ENCODE results near the gene FUT8. TPM values are rescaled to one million over a fixed set of nuclear protein-coding genes. Genes with fewer than 3 reads are reported as not detected.
A peak's percentile ranks its signal among the peaks of the same experiment; 100 is the strongest.
"Not testable (repeated sequence)": the region's sequence is repeated elsewhere in the genome, so short reads cannot be mapped to it uniquely, and the experiment has no call there.

Gene FUT8
- total RNA-seq, 2 donors from 2014 or later, result 50.3 to 89.9 TPM

DNA sequence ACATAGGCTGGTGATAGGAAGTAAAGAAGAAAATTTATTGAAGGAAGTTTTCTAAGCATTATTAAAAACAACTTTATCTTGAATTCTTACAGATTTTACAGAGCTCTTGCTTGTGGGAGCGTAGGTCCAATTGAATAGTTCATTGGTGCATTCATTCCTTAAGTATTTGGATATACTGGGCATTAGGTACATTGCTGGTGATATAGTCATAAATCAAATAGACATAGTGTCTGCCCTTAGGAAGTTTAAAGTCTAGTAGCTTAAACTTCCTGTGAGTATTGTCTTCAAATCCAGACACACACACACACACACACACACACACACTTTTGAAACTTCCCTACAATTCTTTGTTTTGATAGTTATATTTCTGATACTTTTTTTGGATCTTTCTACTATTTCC, 226.7 kb downstream of the FUT8 start:
- peaks cover 26% of the 10 kb centered on the region for H3K4me1 Mint-ChIP-seq
- H3K27me3 Mint-ChIP-seq, result no peaks in the 10 kb centered on the region
- no peaks in the 10 kb centered on the region for H3K9me3 Mint-ChIP-seq
- no peak overlapping the region for H3K27ac Mint-ChIP-seq
- H3K36me3 Mint-ChIP-seq (ENCODE audit: low read depth), result peaks cover 15% of the 10 kb centered on the region
- no peak for ATAC-seq (replicated peaks)
- H3K4me3 Mint-ChIP-seq, result no peak overlapping the region

- H3K4me3 Mint-ChIP-seq, result no peak overlapping the region
- no peak overlapping the region for H3K27ac Mint-ChIP-seq
- no peaks in the 10 kb centered on the region for H3K4me1 Mint-ChIP-seq
- no peaks in the 10 kb centered on the region for H3K9me3 Mint-ChIP-seq
- ATAC-seq (replicated peaks), result no peak
- H3K27me3 Mint-ChIP-seq, result no peaks in the 10 kb centered on the region
- H3K36me3 Mint-ChIP-seq (ENCODE audit: low read depth), result peaks cover 18% of the 10 kb centered on the region
Measured at GRCh38 chr14:65650826-65651225, 238.3 kb downstream of the FUT8 start.

- H3K27me3 Mint-ChIP-seq, result no peaks in the 10 kb centered on the region
- ATAC-seq (replicated peaks), result no peak
- no peak overlapping the region for H3K27ac Mint-ChIP-seq
- H3K36me3 Mint-ChIP-seq (ENCODE audit: low read depth), result peaks cover 15% of the 10 kb centered on the region
- H3K4me3 Mint-ChIP-seq, result no peak overlapping the region
- H3K4me1 Mint-ChIP-seq, result no peaks in the 10 kb centered on the region
- no peaks in the 10 kb centered on the region for H3K9me3 Mint-ChIP-seq
Measured at GRCh38 chr14:65656554-65656953, 244.0 kb downstream of the FUT8 start.

DNA sequence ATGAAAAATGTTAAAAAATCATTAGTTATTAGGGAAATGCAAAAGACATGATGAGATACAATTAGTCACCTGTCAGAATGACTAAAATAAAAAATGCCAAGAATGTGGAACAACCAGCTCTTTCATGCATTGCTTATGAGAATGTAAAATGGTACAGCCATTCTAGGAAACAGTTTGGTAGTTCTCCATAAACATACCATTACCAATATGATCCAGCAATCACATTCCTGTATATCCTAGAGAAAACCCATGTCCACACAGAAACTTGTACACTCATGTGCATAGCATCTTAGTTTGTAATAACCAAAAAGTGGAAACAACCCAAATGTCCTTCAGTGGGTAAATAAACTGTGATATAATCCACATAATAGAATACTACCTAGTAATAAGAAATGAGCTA, 245.7 kb downstream of the FUT8 start:
- H3K9me3 Mint-ChIP-seq, result no peaks in the 10 kb centered on the region
- no peak overlapping the region for H3K27ac Mint-ChIP-seq
- peaks cover 8% of the 10 kb centered on the region for H3K36me3 Mint-ChIP-seq (ENCODE audit: low read depth)
- no peak overlapping the region for H3K4me3 Mint-ChIP-seq
- no peak for ATAC-seq (replicated peaks)
- H3K27me3 Mint-ChIP-seq, result no peaks in the 10 kb centered on the region
- no peaks in the 10 kb centered on the region for H3K4me1 Mint-ChIP-seq

- H3K9me3 Mint-ChIP-seq, result no peaks in the 10 kb centered on the region
- no peak for ATAC-seq (replicated peaks)
- H3K36me3 Mint-ChIP-seq (ENCODE audit: low read depth), result peaks cover 8% of the 10 kb centered on the region
- H3K27ac Mint-ChIP-seq, result no peak overlapping the region
- H3K4me1 Mint-ChIP-seq, result no peaks in the 10 kb centered on the region
- no peaks in the 10 kb centered on the region for H3K27me3 Mint-ChIP-seq
- H3K4me3 Mint-ChIP-seq, result no peak overlapping the region
Measured at GRCh38 chr14:65661865-65662264, 249.3 kb downstream of the FUT8 start.

DNA sequence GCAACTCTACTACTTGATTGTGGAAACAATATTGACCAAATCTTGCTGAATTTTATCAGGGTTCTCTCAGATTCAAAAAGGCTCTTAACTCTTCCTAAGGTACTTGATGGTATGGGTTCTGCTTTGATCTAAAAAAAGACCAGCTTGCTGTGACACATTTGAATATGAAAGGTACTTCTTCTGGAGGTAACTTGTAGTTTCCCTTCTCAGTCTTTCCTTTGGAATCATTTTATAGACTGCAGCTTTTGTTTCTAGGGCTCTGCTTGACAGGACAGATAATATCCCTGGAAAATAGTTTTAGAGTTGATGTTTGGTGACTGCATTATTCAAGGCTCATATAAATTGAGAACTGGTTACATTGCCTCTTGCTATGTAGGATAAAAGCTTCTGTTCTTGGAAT, 251.9 kb downstream of the FUT8 start:
- Mint-ChIP-seq H3K4me3 (no peak overlapping the region), H3K27ac (no peak overlapping the region), H3K27me3 (no peaks in the 10 kb centered on the region), H3K9me3 (no peaks in the 10 kb centered on the region), H3K4me1 (no peaks in the 10 kb centered on the region), H3K36me3 (ENCODE audit: low read depth) (peaks cover 8% of the 10 kb centered on the region)
- no peak for ATAC-seq (replicated peaks)

GRCh38 chr14:65676361-65677014, 264.0 kb downstream of the FUT8 start:
- no peak for ATAC-seq (replicated peaks)
- Mint-ChIP-seq H3K4me1 (no peaks in the 10 kb centered on the region), H3K4me3 (no peak overlapping the region), H3K36me3 (ENCODE audit: low read depth) (peaks cover 12% of the 10 kb centered on the region), H3K27ac (peak overlapping the region; percentile 56), H3K27me3 (no peaks in the 10 kb centered on the region), H3K9me3 (no peaks in the 10 kb centered on the region)

- no peaks in the 10 kb centered on the region for H3K4me1 Mint-ChIP-seq
- no peak for ATAC-seq (replicated peaks)
- H3K27me3 Mint-ChIP-seq, result no peaks in the 10 kb centered on the region
- no peaks in the 10 kb centered on the region for H3K9me3 Mint-ChIP-seq
- no peak overlapping the region for H3K27ac Mint-ChIP-seq
- no peak overlapping the region for H3K4me3 Mint-ChIP-seq
- H3K36me3 Mint-ChIP-seq (ENCODE audit: low read depth), result peaks cover 7% of the 10 kb centered on the region
Measured at GRCh38 chr14:65685572-65685971, 273.0 kb downstream of the FUT8 start.

DNA sequence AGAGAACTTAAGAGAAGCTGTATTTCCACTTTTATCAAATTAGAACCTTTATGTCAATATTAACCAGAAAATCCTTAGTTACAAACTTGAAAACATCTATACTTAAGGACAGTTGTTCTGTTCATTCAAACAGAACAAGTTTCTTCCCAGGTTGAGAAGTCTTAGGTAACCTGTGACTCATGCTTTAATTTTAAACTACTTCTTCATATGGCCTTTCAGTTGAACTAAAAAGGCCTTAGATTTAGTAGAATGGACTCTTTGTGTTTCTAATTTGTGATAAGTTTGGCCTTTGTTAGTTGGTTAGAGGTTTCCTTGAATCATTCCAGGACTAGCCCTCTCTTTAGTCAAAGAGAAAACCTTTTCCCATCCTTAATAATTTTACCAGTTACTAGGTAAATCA, 274.2 kb downstream of the FUT8 start:
- Mint-ChIP-seq H3K36me3 (ENCODE audit: low read depth) (peaks cover 7% of the 10 kb centered on the region), H3K9me3 (no peaks in the 10 kb centered on the region), H3K4me1 (no peaks in the 10 kb centered on the region), H3K27ac (no peak overlapping the region), H3K4me3 (no peak overlapping the region), H3K27me3 (no peaks in the 10 kb centered on the region)
- ATAC-seq (replicated peaks), result no peak

DNA sequence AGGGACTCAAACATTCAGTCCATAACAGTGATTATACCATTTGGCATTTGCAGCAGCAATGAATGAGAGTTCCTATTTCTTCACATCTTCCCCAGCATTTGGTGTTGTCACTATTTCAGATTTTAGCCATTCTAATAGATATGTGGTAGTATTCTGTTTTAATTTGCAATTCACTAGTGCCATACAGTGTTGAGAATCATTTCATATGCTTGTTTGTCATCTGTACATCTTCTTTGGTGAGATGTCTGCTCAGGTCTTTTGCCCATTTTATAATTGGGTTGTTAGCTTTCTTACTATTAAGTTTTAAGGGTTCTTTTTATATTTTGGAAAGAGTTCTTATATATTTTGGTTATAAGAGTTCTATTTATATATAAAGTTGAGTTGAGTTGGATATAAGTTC, 276.5 kb downstream of the FUT8 start:
- no peaks in the 10 kb centered on the region for H3K9me3 Mint-ChIP-seq
- H3K4me1 Mint-ChIP-seq, result no peaks in the 10 kb centered on the region
- ATAC-seq (replicated peaks), result no peak
- H3K4me3 Mint-ChIP-seq, result no peak overlapping the region
- H3K27me3 Mint-ChIP-seq, result no peaks in the 10 kb centered on the region
- H3K36me3 Mint-ChIP-seq (ENCODE audit: low read depth), result peaks cover 7% of the 10 kb centered on the region
- no peak overlapping the region for H3K27ac Mint-ChIP-seq

DNA sequence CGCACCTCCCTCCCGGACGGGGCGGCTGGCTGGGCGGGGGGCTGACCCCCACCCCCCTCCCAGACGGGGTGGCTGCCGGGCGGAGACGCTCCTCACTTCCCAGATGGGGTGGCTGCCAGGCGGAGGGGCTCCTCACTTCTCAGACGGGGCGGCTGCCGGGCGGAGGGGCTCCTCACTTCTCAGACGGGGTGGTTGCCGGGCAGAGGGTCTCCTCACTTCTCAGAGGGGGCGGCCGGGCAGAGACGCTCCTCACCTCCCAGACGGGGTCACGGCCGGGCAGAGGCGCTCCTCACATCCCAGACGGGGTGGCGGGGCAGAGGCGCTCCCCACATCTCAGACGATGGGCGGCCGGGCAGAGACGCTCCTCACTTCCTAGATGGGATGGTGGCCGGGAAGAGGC, 280.0 kb downstream of the FUT8 start:
- H3K4me3 Mint-ChIP-seq; H3K36me3 Mint-ChIP-seq (ENCODE audit: low read depth); ATAC-seq (replicated peaks); H3K27ac Mint-ChIP-seq; H3K27me3 Mint-ChIP-seq; H3K4me1 Mint-ChIP-seq; H3K9me3 Mint-ChIP-seq: not testable (repeated sequence)

- Mint-ChIP-seq H3K4me1 (no peaks in the 10 kb centered on the region), H3K27ac (no peak overlapping the region), H3K9me3 (no peaks in the 10 kb centered on the region), H3K36me3 (ENCODE audit: low read depth) (no peaks in the 10 kb centered on the region), H3K27me3 (no peaks in the 10 kb centered on the region), H3K4me3 (no peak overlapping the region)
- ATAC-seq (replicated peaks), result no peak
Measured at GRCh38 chr14:65696801-65697200, 284.3 kb downstream of the FUT8 start.

DNA sequence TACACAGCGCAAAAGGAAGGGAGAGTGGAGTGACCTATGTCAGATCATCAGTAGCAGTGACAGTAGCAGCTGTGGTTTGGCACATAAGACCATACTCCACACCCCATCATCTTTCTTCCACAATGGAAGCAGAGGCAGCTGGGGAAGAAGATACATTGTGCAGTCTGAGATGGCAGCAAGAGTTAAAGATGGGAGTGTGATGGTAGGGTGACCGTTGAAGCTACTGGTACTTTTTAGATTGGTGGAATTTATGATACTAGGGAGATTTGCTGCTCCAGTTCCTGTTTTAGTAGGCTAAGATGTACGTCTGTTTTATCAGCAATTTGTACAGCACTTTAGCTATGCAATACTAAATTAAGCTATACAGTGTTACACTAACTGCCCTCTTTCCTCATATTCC, 291.0 kb downstream of the FUT8 start:
- H3K4me3 Mint-ChIP-seq, result no peak overlapping the region
- H3K4me1 Mint-ChIP-seq, result peaks cover 22% of the 10 kb centered on the region
- no peak for ATAC-seq (replicated peaks)
- H3K27ac Mint-ChIP-seq, result no peak overlapping the region
- H3K9me3 Mint-ChIP-seq, result peaks cover 7% of the 10 kb centered on the region
- H3K27me3 Mint-ChIP-seq, result no peaks in the 10 kb centered on the region
- peaks cover 7% of the 10 kb centered on the region for H3K36me3 Mint-ChIP-seq (ENCODE audit: low read depth)

GRCh38 chr14:65703996-65704395, 291.5 kb downstream of the FUT8 start:
- ATAC-seq (replicated peaks), result no peak
- H3K36me3 Mint-ChIP-seq (ENCODE audit: low read depth), result peaks cover 8% of the 10 kb centered on the region
- H3K27me3 Mint-ChIP-seq, result no peaks in the 10 kb centered on the region
- no peak overlapping the region for H3K4me3 Mint-ChIP-seq
- H3K27ac Mint-ChIP-seq, result no peak overlapping the region
- H3K4me1 Mint-ChIP-seq, result peaks cover 22% of the 10 kb centered on the region
- H3K9me3 Mint-ChIP-seq, result peaks cover 7% of the 10 kb centered on the region

GRCh38 chr14:65704437-65704836, 291.9 kb downstream of the FUT8 start:
- peak; percentile 7 for ATAC-seq (replicated peaks)
- Mint-ChIP-seq H3K9me3 (peaks cover 7% of the 10 kb centered on the region), H3K4me3 (peak overlapping the region; percentile 47), H3K27me3 (no peaks in the 10 kb centered on the region), H3K36me3 (ENCODE audit: low read depth) (peaks cover 8% of the 10 kb centered on the region), H3K27ac (no peak overlapping the region), H3K4me1 (peaks cover 22% of the 10 kb centered on the region)

DNA sequence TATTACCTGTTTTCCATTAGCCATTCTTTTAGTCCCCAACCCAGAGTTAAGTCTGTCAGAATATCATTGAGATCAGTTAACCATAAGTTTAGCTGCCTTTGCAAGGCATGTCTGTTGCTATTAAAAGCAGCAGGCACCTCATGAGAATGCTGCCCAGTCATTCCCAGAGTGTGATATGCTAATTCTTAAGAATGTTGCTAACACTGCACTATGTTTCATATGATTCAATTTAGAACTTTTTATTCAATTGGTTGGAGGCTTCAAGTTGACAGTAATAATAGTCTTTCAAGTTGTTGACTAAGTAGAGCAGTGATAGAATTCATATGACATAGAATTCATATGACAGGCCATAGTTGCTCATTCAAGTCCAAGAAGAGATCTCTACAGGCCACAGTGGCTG, 292.3 kb downstream of the FUT8 start:
- peaks cover 8% of the 10 kb centered on the region for H3K36me3 Mint-ChIP-seq (ENCODE audit: low read depth)
- H3K27me3 Mint-ChIP-seq, result no peaks in the 10 kb centered on the region
- H3K9me3 Mint-ChIP-seq, result peaks cover 7% of the 10 kb centered on the region
- peak; percentile 96 for ATAC-seq (replicated peaks)
- H3K4me3 Mint-ChIP-seq, result peak overlapping the region; percentile 47
- no peak overlapping the region for H3K27ac Mint-ChIP-seq
- H3K4me1 Mint-ChIP-seq, result peaks cover 22% of the 10 kb centered on the region

Data from activated T-helper 17 cell treated with anti-CD3 and anti-CD28 coated beads, Interleukin-2, amount 50 U/mL, for 72 hours (primary cell).